ENCODE measurements around the gene BLMH.
"Not testable (repeated sequence)": the region's sequence is repeated elsewhere in the genome, so short reads cannot be mapped to it uniquely, and the experiment has no call there.

BLMH gene

GRCh38 chr17:30234296-30234695 lies 57.4 kb downstream of the BLMH start:
- H3K27ac ChIP-seq, result no peak overlapping the region
- H3K4me3 ChIP-seq, result no peak overlapping the region

- no peak overlapping the region for H3K27ac ChIP-seq
- H3K4me3 ChIP-seq, result no peak overlapping the region
Measured at GRCh38 chr17:30232824-30233427, 58.8 kb downstream of the BLMH start.

GRCh38 chr17:30232015-30232823 lies 59.5 kb downstream of the BLMH start:
- Histone ChIP-seq H3K4me3 (no peak overlapping the region), H3K27ac (no peak overlapping the region)

- no peak overlapping the region for H3K27ac ChIP-seq
- no peak overlapping the region for H3K4me3 ChIP-seq
Measured at GRCh38 chr17:30230596-30231125, 61.1 kb downstream of the BLMH start.

- not testable (repeated sequence) for H3K27ac ChIP-seq, H3K4me3 ChIP-seq
Measured at GRCh38 chr17:30230009-30230408, 61.7 kb downstream of the BLMH start.

GRCh38 chr17:30229012-30229411 lies 62.7 kb downstream of the BLMH start:
- Histone ChIP-seq H3K4me3 (no peak overlapping the region), H3K27ac (peak overlapping the region in 11 of 21 experiments; percentile 0 to 50 (median 31))

- peak overlapping the region in 1 of 21 experiments; percentile 37 for H3K27ac ChIP-seq
- no peak overlapping the region for H3K4me3 ChIP-seq
Measured at GRCh38 chr17:30228011-30228410, 63.7 kb downstream of the BLMH start.

- Histone ChIP-seq H3K27ac (peak overlapping the region in 4 of 21 experiments; percentile 5 to 69 (median 38)), H3K4me3 (no peak overlapping the region)
Measured at GRCh38 chr17:30226878-30227277, 64.9 kb downstream of the BLMH start.

GRCh38 chr17:30225919-30226553 lies 65.7 kb downstream of the BLMH start:
- H3K27ac ChIP-seq, result peak overlapping the region in 9 of 21 experiments; percentile 20 to 70 (median 42)

GRCh38 chr17:30225112-30225511 lies 66.6 kb downstream of the BLMH start:
- Histone ChIP-seq H3K27ac (peak overlapping the region in 8 of 21 experiments; percentile 16 to 70 (median 34)), H3K4me3 (no peak overlapping the region)

More at GRCh38 chr17:30225919-30226553, 65.7 kb downstream of the BLMH start:
- H3K4me3 ChIP-seq, result no peak overlapping the region

- H3K4me3 ChIP-seq, result no peak overlapping the region
- H3K27ac ChIP-seq, result peak overlapping the region in 5 of 21 experiments; percentile 16 to 70 (median 32)
Measured at GRCh38 chr17:30224419-30224960, 67.3 kb downstream of the BLMH start.

GRCh38 chr17:30222721-30223175 lies 69.0 kb downstream of the BLMH start:
- H3K27ac ChIP-seq, result no peak overlapping the region
- no peak overlapping the region for H3K4me3 ChIP-seq

GRCh38 chr17:30222251-30222650 lies 69.5 kb downstream of the BLMH start:
- Histone ChIP-seq H3K27ac (no peak overlapping the region), H3K4me3 (no peak overlapping the region)

- H3K4me3 ChIP-seq, result no peak overlapping the region
- H3K27ac ChIP-seq, result no peak overlapping the region
Measured at GRCh38 chr17:30221346-30221745, 70.4 kb downstream of the BLMH start.

GRCh38 chr17:30220414-30220813 lies 71.3 kb downstream of the BLMH start:
- Histone ChIP-seq H3K4me3 (no peak overlapping the region), H3K27ac (no peak overlapping the region)

GRCh38 chr17:30219833-30220232 lies 71.9 kb downstream of the BLMH start:
- H3K27ac ChIP-seq, result no peak overlapping the region
- H3K4me3 ChIP-seq, result no peak overlapping the region

- no peak overlapping the region for H3K4me3 ChIP-seq
- H3K27ac ChIP-seq, result no peak overlapping the region
Measured at GRCh38 chr17:30219315-30219714, 72.4 kb downstream of the BLMH start.

GRCh38 chr17:30218799-30219198 lies 72.9 kb downstream of the BLMH start:
- Histone ChIP-seq H3K4me3 (no peak overlapping the region), H3K27ac (no peak overlapping the region)

- H3K27ac ChIP-seq, result no peak overlapping the region
Measured at GRCh38 chr17:30217746-30218245, 73.9 kb downstream of the BLMH start.

GRCh38 chr17:30217054-30217453 lies 74.7 kb downstream of the BLMH start:
- no peak overlapping the region for H3K27ac ChIP-seq
- H3K4me3 ChIP-seq, result no peak overlapping the region

More at GRCh38 chr17:30217746-30218245, 73.9 kb downstream of the BLMH start:
- H3K4me3 ChIP-seq, result no peak overlapping the region
